ENCODE measurements around the gene NEK4.

NEK4 gene

GRCh38 chr3:52705438-52705687 lies 65.4 kb downstream of the NEK4 start:
- DNase-seq (ENCODE audit: low read depth in 1 of 2, low spot score in 1 of 2) = no peak

- no peak for DNase-seq (ENCODE audit: low read depth in 1 of 2, low spot score in 1 of 2)
Observed at GRCh38 chr3:52704611-52705437, 65.9 kb downstream of the NEK4 start.

GRCh38 chr3:52703341-52703740 lies 67.4 kb downstream of the NEK4 start:
- DNase-seq (ENCODE audit: low read depth in 1 of 2, low spot score in 1 of 2) = no peak

- DNase-seq (ENCODE audit: low read depth in 1 of 2, low spot score in 1 of 2) = no peak
Observed at GRCh38 chr3:52697632-52697965, 73.1 kb downstream of the NEK4 start.

GRCh38 chr3:52696830-52697631 lies 73.7 kb downstream of the NEK4 start:
- DNase-seq (ENCODE audit: low read depth in 1 of 2, low spot score in 1 of 2) = no peak

- no peak for DNase-seq (ENCODE audit: low read depth in 1 of 2, low spot score in 1 of 2)
Observed at GRCh38 chr3:52695798-52696671, 74.7 kb downstream of the NEK4 start.

- DNase-seq (ENCODE audit: low read depth in 1 of 2, low spot score in 1 of 2) = no peak
Observed at GRCh38 chr3:52694528-52695189, 76.1 kb downstream of the NEK4 start.

- DNase-seq (ENCODE audit: low read depth in 1 of 2, low spot score in 1 of 2) = no peak
Observed at GRCh38 chr3:52693071-52693470, 77.7 kb downstream of the NEK4 start.

- DNase-seq (ENCODE audit: low read depth in 1 of 2, low spot score in 1 of 2) = no peak
Observed at GRCh38 chr3:52690560-52690959, 80.2 kb downstream of the NEK4 start.

GRCh38 chr3:52689151-52689550 lies 81.6 kb downstream of the NEK4 start:
- DNase-seq (ENCODE audit: low read depth in 1 of 2, low spot score in 1 of 2) = no peak

- DNase-seq (ENCODE audit: low read depth in 1 of 2, low spot score in 1 of 2) = no peak
Observed at GRCh38 chr3:52688266-52688665, 82.5 kb downstream of the NEK4 start.

GRCh38 chr3:52685709-52686691 lies 84.7 kb downstream of the NEK4 start, which contains the start of the genes GNL3 and PBRM1:
Gene GNL3, plus strand, starts transcription at chr3:52686032. Its CDS starts 61 bp downstream, at chr3:52686093.
Gene PBRM1, minus strand, starts transcription at chr3:52685913.
- peak; percentile 77 to 90 for DNase-seq (ENCODE audit: low read depth in 1 of 2, low spot score in 1 of 2)

- peak; percentile 36 to 72 for DNase-seq (ENCODE audit: low read depth in 1 of 2, low spot score in 1 of 2)
Observed at GRCh38 chr3:52685285-52685708, 85.4 kb downstream of the NEK4 start.

GRCh38 chr3:52684184-52684583 lies 86.6 kb downstream of the NEK4 start:
- DNase-seq (ENCODE audit: low read depth in 1 of 2, low spot score in 1 of 2) = no peak

- no peak for DNase-seq (ENCODE audit: low read depth in 1 of 2, low spot score in 1 of 2)
Observed at GRCh38 chr3:52683611-52684010, 87.1 kb downstream of the NEK4 start.

GRCh38 chr3:52682016-52682415 lies 88.7 kb downstream of the NEK4 start:
- peak in 1 of 2 donors; percentile 5 for DNase-seq (ENCODE audit: low read depth in 1 of 2, low spot score in 1 of 2)

- DNase-seq (ENCODE audit: low read depth in 1 of 2, low spot score in 1 of 2) = no peak
Observed at GRCh38 chr3:52681596-52681995, 89.1 kb downstream of the NEK4 start.

- no peak for DNase-seq (ENCODE audit: low read depth in 1 of 2, low spot score in 1 of 2)
Observed at GRCh38 chr3:52679811-52680210, 90.9 kb downstream of the NEK4 start.

GRCh38 chr3:52679199-52679538 lies 91.6 kb downstream of the NEK4 start:
- DNase-seq (ENCODE audit: low read depth in 1 of 2, low spot score in 1 of 2) = no peak

All from activated T-helper 1 cell treated with anti-CD3 and anti-CD28 coated beads, Interleukin-2, amount 50 U/mL, for 16 hours (primary cell).